Measurements from ENCODE around the gene PPFIA4. TPM values are rescaled to one million over a fixed set of nuclear protein-coding genes. Genes with fewer than 3 reads are reported as not detected.

Gene PPFIA4
- total RNA-seq, 1 donor from 2014 or later = 22.2 TPM

DNA sequence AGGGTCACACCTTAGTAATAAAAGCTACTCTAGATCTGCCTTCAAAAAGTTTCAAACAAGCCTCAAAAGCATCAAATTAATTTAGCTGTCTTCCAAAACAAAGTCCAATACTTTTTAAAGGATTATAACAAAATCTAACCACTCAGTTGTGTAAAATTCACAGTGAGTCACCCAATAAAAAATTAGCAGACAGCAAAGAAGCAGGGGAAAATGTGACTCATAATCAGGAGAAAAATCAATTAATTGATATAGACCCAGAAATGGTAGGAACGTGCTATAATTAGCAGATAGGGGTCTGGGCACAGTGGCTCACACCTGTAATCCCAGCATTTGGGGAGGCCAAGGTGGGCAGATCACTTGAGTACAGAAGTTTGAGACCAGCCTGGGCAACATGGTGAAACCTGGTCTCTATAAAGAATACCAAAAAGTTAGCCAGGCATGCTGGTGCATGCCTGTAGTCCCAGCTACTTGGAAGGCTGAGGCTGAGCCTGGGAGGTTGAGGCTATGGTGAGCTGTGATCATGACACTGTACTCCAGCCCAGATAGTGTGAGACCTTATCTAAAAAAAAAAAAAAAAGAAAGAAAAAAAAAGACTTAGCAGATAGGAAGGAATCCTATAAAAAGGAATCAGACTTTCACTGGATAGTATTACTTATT is 67.6 kb downstream of the PPFIA4 start:
- no peaks in the 10 kb centered on the region for H3K4me1 ChIP-seq
- DNase-seq (ENCODE audit: low spot score in 2 of 2) = no peak
- no peak overlapping the region for H3K27ac ChIP-seq
- H3K36me3 ChIP-seq = no peaks in the 10 kb centered on the region
- no peaks in the 10 kb centered on the region for H3K27me3 ChIP-seq
- peaks cover 11 to 19% of the 10 kb centered on the region in 2 donors for H3K9me3 ChIP-seq
- intact Hi-C loops (cut with DNase I) = no loop called here
- no peak overlapping the region for H3K4me3 ChIP-seq
- no peak for TF ChIP-seq CTCF (IDR thresholded peaks at IDR 0.05)

DNA sequence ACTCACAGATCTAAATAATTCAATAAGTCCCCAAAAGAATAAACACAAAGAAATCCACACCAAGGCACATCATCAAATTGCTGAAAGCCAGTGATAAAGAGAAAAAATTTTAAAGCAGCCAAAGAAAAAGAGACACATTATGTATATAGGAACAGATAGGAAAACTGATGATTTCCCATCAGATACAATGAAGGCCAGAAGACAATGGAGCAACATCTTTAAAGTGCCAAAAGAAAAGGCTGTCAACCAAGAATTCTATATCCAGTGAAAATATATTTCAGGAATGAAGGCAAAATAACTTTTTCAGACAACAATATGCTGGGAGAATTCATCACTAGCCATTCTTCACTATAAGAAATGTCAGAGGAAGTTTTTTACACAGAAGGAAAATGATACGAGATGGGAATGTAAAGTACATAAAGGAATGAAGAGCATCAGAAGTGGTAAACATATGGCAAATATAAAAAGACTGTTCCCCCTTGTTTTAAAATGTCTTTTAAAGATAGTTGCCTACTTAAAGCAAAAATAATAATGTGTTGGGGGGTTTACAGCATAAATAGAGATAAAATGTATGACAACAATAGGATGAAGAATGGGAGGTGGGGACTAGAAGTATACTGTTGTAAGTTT is 68.9 kb downstream of the PPFIA4 start:
- Histone ChIP-seq H3K27me3 (no peaks in the 10 kb centered on the region), H3K4me1 (no peaks in the 10 kb centered on the region), H3K4me3 (no peak overlapping the region), H3K9me3 (peaks cover 11 to 19% of the 10 kb centered on the region in 2 donors), H3K27ac (no peak overlapping the region), H3K36me3 (no peaks in the 10 kb centered on the region)
- DNase-seq (ENCODE audit: low spot score in 2 of 2) = no peak
- intact Hi-C loops (cut with DNase I) = no loop called here
- TF ChIP-seq CTCF (IDR thresholded peaks at IDR 0.05) = no peak

DNA sequence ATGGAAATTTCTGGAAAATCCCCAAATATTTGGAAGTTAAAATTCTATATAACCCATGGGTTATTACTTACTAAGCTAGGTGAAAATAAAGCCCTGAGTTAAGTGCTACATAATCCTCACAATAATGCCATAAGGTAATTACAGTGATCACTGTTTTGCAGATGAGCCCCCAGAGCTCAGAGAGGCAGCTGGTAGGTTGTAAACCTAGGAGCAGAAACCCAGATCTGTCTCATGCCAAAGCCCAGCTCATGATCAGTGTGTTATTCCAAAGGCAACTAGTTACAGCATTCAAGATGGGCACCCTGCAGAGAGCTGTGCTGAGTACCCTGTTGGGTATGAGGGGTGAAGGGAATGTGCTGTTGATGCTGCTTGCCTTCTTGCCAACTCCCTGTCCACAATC is 70.3 kb downstream of the PPFIA4 start:
- Histone ChIP-seq H3K4me1 (no peaks in the 10 kb centered on the region), H3K27ac (no peak overlapping the region), H3K4me3 (no peak overlapping the region), H3K36me3 (no peaks in the 10 kb centered on the region), H3K27me3 (no peaks in the 10 kb centered on the region), H3K9me3 (peaks cover 11 to 19% of the 10 kb centered on the region in 2 donors)
- no peak for TF ChIP-seq CTCF (IDR thresholded peaks at IDR 0.05)
- intact Hi-C loops (cut with DNase I) = no loop called here
- DNase-seq (ENCODE audit: low spot score in 2 of 2) = no peak

DNA sequence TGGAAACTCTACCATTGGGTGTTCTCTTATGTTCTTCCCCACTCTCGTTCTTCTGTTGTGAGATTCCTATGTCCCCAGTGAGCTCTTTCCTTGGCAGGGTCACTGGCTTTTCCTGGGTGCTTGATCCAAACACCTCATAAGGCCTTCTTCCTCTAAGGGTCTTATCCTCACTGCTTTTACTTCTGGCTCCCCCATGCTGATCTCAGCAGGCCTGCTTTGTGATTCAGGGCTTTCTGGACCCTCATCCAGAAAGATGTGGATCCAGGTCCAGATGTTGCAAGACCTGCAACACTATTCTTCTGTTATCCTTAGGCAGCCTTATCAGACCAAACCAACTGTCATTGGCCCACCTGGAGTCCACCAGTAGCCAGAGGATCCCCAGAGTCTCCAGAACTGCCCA is 70.7 kb downstream of the PPFIA4 start:
- no peak for DNase-seq (ENCODE audit: low spot score in 2 of 2)
- Histone ChIP-seq H3K27me3 (no peaks in the 10 kb centered on the region), H3K36me3 (no peaks in the 10 kb centered on the region), H3K9me3 (peaks cover 11 to 19% of the 10 kb centered on the region in 2 donors), H3K27ac (no peak overlapping the region), H3K4me3 (no peak overlapping the region), H3K4me1 (no peaks in the 10 kb centered on the region)
- no peak for TF ChIP-seq CTCF (IDR thresholded peaks at IDR 0.05)
- intact Hi-C loops (cut with DNase I) = no loop called here

DNA sequence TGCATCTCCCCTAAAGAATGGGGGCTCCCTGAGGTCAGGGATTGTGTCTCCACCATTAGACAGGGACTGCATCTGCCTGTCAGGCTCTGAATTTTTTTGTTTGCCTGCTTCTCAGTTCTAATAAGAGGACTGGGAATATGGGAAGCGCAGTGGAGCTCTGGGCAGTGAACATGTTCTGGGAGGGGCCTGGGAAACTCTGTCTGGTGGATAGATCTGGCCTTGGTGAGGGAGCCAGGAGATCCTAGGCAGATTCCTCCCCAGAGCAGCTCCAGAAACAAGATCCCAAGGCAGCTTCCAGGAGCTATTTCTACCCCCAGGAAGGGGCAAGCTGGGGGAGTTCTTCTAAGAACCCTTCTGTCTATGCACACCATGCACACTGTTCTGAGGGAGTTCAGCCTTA is 72.2 kb downstream of the PPFIA4 start:
- Histone ChIP-seq H3K4me1 (no peaks in the 10 kb centered on the region), H3K27ac (no peak overlapping the region), H3K27me3 (no peaks in the 10 kb centered on the region), H3K9me3 (peaks cover 11 to 19% of the 10 kb centered on the region in 2 donors), H3K4me3 (no peak overlapping the region), H3K36me3 (no peaks in the 10 kb centered on the region)
- no peak for TF ChIP-seq CTCF (IDR thresholded peaks at IDR 0.05)
- DNase-seq (ENCODE audit: low spot score in 2 of 2) = no peak
- intact Hi-C loops (cut with DNase I) = no loop called here
